Cortex of kidney (tissue), 1 donor: ENCODE data around the gene IQSEC1.

Experiments
- DNase-seq: peaks from one replicate; lab custom pipeline; 2025; lab: John Stamatoyannopoulos, UW

Gene IQSEC1

DNA sequence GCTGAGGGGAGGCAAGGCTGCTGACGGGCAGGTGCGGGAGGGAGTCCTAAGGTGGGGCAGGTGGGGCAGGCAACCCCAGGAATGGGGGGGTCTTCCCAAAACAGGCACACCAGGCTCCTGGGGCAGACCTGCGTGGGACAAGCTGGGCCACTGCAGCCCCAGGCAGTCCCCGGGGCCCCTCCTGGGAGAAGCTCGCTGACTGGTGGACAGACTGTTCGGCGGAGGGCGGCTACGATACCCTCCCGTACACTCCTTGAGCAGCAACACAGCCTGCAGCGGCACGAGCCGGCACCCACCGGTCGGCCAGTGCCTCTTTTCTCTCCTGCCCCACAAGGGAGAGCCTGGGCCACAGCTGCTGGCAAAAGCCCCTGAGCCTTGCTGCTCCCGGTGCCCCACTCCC lies 165.9 kb downstream of the IQSEC1 start:
- no peak for DNase-seq

DNA sequence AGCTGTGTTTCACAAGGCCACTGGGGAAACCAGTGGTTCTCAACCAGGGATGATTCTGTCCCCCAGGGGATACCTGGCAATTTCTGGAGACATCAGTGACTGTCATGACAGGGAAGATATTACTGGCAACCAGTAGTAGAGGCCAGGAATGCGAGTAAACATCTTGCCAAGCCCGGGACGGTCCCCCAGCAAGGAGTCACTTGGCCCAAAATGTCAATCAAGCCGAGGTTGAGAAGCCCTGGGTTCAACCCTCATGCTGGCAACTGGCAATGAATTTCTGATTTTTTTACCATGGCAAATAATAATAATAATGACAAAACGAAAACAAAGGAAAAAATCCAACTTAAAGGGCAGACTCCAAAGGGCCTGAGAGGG lies 166.3 kb downstream of the IQSEC1 start:
- no peak for DNase-seq

DNA sequence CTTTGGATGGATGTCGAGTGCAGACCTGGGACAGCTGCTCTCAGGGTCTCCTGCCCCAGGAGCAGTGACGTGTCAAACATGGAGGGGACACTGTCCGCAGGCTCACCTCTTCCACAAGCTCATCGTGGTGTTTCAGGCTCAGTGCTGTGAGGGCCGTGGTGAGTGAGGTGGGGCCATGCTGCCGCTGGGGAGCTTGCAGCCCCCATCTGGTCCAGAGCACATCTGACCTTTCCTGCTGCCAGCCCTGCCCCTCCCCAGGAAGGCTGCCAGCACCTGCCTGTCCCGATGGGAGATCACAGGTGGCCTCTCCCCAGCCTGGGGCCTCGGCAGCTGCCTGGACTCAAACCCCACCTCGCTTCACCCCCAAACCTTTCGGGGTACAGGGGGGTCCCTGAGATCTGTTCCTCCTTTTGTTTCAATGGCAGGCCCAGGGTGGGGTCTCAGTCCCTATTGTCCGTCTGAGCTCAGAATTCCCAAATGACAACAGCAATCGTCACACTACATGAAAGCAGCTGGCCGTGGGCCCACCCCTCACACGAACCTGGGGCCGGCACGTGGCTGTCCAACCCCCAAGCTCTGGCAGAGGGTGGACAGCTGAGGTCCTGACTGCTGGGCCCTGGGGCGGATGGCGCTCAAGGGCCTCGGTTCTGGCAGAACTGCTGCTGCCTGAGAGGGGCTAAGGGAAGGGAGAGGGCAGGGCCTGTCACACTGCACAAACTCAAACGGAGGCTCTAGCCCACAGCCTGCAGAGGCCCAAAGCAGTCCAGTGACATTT lies 166.9 kb downstream of the IQSEC1 start:
- no peak for DNase-seq

DNA sequence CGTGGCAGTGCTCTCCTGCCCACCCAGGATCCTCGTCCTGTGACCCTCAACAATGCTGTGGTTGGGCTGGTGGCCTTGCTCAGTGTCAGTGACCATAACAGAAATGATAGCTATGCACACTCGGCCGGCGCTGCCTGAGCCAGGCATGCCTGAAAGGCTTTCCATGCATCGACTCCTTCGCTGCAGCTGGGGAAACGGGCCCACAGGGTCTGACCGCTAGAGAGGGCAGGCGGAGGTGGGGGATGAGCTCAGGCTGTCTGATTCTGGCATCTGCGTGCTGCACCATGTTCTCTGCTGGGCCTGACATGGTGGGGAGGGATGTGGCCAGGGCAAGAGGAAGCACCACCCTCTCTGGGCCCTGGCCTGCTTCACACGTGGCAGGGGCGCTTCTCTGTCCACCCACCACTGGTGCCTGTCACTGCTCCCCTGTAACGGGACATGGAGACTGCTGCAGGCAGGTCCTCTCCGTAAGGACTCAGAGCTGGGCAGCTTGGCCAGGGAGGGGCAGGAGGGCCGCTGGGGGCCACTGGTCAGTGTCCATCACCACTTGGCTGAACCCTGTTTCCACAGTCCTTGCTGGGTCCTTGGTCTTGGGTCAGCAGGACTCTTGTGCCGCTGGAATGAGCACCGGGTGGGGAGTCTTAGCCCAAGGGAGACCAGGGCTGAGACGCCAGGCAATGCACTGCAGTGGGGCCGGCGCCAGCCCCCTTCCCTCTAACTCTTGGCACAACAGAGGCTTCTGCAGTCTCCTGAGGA lies 167.7 kb downstream of the IQSEC1 start:
- no peak for DNase-seq

DNA sequence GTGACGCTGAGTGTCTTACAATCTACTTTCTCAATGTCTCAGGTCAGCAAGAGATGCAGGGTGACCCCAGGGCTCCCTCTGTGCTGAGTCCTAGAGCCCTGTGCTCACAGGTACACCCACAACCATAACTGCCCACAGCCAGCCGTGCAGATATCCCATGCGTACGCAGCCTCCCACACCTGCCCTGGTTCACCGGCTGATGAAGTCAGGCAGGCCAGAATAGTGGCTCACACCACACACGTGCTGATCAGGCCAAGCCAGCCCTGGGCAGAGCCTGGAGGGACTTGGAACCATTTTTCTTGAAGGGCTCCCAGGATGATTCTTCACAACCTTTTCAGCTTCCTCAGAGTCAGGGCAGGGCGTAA lies 168.3 kb downstream of the IQSEC1 start:
- no peak for DNase-seq

DNA sequence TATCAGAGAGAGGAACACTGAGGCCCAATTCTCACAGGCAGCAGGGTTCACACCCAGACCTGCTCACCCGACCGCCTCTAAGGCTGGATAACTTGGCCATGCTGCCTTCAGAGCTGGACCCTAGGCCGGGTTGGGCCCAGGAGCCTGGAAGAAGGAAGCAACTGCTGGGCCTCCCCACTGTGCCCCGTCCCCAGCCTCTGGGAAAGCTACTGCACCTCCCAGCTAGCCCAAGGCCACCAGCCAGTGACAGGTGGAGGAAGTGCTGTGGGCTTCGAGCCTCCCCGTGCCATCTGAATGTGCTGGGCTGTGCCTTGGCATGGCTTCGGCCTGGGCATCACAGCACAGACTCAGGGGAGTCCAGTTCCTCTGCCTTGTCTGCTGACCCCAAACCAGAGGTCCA lies 169.3 kb downstream of the IQSEC1 start:
- DNase-seq, result no peak

DNA sequence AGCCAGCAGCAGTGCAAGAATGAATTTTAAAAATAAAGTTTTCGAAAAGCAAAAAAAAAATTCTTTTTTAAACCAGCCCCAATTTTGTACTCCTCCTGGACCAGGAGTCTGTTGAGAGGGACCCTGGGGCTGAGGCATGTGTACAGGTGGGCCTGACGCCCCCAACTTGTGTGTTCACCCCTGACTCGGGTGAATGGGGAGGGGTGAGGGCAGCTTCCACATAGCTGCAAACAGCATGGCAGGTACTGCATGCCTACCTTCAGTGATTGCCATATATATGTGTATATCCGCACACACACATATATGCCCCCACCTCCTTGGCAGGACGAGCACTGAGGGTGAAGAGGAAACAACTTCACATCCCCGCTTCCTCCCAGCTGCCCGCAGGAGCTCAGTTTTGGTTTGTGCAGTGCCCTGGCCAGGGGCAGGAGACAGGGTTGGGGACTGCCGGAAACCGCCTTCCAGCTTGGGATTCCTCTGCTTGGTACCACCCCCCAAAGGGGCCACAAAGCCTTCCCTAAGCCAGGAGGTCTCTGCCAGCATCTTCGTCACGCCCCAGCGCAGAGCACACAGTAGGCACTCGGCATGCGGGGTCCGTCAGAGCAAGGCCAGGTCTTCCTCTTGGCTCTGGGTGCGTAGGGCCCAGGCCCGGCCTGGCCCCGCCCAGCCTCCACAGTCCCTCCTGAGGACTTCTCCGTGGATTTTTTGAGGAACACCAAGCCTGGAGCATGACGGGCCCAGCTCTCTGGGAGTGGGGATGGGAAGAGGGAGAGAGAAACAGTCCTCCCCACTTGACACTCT lies 170.0 kb downstream of the IQSEC1 start:
- DNase-seq, result no peak

DNA sequence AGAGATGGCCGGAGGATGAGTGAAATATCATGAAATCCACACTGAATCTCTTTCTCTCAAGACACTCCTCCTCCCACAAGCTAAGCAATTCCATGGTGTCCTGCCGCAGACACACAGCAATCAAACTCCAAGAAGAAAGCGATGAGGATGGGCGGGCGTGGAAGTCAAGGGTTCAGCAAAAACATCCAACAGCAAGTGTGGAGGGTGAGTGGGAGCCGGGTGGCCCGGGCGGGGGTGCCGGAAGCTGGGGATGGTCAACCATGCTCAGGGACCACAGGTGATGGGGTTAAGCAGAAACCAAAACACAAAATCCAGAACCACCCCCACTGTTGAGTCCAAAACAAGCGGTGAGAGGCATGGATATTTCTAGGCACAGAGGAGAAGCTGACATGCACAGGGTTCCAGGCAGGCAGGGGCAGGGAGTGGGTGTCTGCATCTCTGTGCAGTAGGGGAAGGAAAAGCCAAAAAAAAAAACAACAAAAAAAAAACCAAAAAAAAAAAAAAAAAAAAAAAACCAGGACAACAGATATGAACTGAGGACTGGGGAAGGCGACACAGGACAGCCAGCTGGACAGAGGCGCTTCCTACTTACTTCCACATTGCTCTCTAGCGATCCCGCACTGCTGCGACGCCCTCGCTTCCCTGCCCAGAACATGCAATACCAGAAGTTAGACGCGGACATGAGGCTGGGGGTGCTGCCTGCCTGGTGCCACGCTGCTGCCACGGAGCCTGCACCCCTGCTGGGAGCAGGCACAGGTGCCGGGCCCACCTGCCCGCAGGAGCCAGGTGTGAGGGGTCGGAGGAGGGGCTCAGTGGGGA lies 170.8 kb downstream of the IQSEC1 start:
- no peak for DNase-seq

DNA sequence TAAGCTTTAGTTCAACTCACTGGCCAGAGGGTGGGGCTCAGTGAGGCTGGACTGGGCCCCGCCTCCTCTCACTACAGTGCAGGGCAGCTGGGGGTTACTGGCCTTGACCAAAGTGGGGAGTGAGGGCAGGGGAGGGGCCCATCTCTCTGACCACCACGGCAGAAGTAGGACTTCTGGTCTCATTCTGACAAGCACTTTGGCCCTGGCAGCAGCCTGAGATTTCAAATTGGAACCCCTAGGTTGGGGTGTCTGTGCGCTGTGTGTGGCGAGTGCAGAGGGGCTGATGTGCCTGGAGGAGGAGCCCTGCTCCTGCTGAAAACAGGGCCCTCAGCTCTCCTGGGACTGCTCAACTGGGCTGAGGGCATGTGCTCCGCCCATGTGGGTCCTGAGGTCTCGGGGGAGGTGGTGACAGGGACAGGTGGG lies 171.6 kb downstream of the IQSEC1 start:
- DNase-seq, result no peak

DNA sequence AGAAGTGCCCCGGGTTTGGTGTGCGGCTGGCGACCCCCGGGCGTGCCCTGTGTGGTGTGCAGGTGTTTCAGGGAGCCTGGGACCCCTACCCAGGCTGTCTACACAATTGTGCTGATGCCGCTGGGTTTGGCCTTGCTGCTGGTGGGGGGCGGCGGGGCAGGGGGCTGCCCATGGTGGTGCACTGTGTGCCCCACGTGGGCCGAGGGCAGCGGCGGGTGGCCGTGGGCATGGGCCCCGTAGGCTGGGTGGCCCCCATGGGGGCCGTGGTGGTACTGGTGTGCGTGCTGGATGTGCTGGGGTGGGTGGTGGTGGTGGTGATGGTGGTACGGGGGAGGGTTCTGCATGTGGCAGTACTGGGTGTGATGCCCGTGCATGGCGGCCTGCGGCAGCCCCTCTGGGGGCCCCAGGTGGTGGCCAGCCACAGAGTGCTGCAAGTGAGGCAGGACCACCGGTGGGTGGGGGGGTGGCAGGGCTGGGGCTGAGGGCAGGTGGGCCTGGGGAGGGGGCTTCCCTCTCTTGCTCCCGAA lies 172.3 kb downstream of the IQSEC1 start:
- no peak for DNase-seq

DNA sequence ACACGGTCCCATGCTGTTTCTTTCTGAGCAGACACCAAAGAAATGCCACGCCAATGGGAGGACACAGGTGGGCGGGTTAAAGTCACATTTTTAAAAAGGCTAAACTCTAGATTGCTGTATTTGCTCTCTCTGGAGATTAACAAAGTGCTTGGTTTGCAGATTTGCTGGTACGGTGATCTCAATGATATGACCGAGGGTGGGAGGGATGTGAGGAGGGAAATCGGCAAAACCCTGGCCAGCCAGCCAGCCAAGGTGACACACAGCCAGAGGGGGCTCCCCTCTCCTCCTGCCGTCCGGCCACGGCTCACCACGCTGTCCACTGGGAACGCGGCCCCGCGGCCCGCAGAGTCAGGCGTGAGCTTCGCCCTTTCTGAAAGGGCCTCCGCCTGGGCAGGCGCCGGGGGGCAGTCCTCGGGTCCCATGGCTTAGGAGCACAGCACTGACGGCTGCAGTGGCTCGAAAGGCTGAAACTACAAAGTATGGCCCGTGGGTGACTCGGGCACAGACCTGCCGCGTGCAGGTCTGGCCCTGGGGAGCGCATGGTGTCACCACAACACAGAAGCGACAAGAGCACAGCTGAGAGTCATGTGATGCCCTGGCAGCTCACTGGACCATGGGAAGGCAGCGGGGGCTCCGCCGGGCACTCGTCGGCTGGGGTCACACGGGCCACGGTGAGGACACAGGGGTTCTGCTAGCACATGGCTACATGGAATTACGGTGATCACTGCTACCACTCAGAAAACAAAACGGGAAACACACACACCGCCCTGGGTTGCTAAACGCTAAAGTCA lies 174.1 kb downstream of the IQSEC1 start:
- no peak for DNase-seq

DNA sequence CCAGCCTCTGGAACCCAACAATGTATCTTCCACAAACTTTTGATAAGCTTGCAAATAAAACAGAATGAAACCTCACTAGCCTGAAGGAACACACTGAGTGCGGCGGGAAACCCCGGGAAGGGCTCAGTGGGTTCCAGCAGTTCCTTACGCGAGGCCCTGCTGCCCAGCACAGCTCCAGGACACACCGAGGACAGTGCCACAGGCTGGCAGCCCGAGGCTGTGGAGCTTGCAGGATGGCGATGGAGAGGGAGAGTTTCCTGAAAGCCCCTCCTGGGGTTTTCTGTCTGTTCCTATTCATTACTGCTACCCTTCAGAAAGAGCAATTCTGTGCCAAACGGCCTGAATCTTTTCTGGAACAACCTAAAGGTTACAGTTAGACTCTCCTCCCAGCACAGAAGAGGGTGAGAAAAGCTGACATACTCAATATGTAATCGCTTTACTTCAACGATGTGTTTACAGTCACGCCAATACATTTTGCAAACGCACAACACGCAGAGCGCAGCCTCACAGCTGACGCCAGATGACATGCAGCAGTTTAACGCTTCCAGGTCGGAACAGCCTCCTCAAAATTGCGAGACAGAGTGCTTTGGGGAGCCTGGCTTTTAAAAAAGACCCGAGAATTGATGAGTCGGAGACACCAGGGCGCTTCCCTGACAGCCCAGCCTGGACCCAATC lies 174.8 kb downstream of the IQSEC1 start:
- DNase-seq, result no peak

DNA sequence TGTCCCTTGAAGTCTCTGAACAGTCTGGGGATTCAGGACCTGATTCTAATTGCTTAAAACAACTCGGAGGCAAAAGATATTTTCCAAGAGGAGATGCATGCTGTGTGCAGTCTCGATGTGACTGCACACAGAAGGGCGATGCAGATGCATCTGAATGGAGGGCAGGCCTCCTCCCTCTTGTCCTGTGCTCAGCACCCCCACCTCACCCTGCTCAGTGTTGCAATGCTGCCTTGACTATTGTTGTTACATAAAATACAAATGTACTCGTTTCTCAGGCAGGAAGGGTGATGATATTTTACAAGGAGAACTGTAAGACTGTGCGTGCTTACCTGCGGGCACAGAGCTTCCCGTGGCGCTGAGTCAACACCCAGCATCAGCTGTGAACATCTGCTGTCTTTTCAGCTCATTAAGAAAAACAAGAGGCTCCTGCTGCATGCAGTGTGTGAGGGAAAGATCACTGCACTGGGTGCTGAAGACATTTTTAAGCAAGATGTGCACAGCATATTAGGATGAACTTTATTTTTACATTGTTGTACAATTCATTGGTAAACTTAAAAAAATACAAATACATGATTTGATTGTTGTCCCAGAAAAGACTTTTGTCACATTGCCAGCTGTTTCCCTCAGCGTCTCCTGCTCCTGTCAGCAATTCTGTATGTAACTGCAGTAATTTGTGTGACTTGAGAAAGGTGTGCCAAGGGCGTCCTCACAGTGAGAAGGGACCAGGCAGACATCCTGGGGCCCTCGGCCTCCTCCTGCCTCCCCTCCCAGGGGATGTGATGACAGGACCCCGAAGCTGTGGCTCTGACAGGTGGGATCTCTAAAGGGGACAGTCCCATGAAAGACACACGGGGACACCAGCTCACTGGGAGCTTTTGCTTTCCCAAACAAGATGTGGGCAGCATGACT lies 175.6 kb downstream of the IQSEC1 start:
- no peak for DNase-seq

DNA sequence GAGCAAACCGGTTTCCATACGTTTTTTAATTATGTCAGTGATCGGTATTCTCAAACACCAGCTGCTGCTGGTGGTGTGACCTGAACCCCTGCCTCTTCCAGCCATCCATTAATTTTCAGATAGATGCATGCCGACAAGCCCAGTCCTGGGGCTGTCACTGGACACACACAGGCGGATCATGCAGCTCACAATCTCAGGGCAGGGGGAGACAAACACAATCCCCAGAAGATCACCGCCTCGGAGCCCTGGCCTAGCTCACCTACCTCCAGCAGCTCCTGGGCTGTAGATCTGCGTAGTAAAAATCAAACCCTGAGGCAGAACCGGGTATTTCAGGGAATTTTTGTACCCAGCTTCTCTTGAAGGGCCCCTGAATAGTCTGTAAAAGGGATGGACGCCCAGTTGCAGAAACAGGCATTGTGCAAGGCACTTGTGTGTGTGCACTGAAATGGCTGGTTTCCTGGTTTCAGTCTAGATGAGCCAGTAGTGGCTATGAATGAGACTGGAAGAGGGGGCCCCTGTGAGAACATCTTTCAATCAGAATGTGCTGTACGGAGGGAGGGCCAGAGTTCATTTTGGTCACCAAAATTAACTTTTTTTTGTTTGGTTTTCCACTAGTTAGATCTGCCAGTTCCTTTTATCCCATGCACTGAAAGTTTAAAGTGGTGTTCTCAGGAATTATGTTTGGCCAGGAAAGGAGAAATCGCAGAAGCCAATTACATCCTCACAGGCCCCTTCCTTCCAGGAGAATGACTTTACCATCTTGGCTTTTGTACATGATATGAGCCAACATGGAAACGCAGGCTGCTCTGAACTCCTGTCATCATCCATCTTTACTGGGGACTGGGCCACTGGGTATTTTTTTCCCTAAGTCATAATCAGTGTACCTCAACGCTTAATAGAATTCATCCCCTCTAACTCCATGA lies 176.9 kb downstream of the IQSEC1 start:
- DNase-seq, result no peak

DNA sequence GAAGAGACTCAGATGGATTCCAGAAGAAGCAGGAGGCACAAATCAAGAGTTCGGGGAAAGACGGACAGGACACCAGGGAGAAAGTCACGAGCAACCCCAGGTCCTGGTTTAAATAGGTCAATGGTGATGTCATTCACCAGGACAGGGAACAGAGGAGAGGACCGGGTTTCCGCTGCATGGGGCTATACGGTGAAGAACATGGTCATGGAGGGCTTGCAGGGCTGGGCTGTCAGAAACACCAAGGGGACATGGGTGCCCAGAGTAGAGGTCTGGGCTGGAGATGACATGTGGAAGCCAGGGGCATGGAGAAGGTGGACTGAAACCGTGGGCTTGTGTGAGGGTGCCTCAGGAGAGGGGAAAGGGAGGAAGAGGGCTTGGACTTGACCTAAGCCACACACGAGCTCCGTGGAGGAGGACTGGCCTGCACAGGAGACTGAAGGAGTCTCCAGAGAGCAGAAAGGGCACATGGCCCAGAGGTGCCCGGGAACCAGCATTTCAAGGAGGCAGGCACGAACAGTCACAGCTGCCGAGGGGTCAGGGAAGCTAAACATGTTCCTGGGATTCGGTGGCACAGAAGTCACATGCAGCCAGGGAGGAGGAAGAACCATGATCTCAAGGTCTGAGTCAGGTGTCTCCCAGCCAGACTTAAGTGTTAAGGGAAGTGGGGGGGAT lies 177.7 kb downstream of the IQSEC1 start:
- DNase-seq, result no peak

DNA sequence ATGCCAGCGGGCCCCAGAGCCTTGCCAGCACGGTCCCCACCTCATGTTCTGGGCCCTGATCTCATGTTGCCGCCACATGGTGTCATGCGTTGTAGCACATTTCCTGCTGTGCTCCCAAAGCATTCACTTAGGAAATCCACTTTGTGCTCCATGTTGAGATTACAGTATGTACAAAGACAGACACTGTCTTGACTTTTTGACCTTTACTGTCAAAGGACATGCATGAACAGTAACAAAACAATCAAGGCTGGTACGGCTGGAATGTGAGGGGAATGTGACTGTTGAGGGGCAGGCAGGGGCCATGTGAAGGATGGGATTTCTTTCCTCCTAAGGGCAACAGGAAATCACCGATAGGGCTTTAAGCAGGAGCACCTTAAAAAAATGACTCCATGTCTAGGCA lies 178.6 kb downstream of the IQSEC1 start:
- no peak for DNase-seq

DNA sequence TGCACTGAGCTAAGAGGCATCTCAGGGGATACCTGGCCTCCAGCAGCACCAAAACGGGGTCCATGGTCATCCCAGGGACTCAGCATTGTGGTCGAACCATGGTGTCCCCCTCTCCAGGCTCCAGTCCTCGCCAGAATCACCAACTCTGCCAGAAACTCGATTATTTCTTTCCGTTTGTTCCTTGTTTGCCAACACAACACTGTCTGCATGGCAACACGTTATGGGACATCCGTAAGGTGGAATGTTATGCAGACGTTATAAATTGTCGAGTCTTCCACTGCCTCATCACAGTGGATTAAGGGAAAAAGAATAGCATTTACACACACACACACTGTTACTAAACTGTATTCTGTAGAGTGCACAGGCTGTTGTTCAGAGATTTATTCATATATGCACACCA lies 179.4 kb downstream of the IQSEC1 start:
- no peak for DNase-seq

DNA sequence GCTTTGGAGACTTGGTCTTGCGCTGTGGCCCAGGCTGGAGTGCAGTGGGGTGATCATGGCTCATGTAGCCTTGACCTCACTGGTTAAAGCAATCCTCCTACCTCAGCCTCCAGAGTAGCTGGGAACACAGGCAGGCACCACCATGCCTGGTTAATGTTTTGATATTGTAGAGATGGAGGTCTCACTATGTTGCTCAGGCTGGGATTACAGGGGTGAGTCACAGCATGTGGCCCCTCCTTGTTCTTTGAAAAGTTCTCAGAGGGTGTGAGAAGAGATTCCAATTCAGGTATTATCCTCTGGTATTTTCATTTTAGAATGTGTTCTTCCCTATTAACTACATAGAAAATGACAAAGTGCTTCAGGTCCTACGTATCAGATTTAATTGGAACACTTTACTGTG lies 180.0 kb downstream of the IQSEC1 start:
- DNase-seq, result no peak
